Adrenal gland (tissue), 12 donors: ENCODE measurements around the gene GRIN2D. TPM values are rescaled to one million over a fixed set of nuclear protein-coding genes. Genes with fewer than 3 reads are reported as not detected.

Source experiments
- DNase-seq, 7 donors: peaks; one replicate each; pipeline ENCODE4 v3.0.0-alpha.2; 2019 to 2020
- H3K27ac ChIP-seq, 5 donors: fragments of 200-600 bp; sonication (generic) in 4 of 5; 1 replicate in 3 of 5; 2 replicates in 2 of 5; pipeline versions ENCODE4 v1.5.1 to v1.8.0; 2016 to 2020; ENCODE audit warnings: mild to moderate bottlenecking in 1 of 5
- H3K27me3 ChIP-seq: fragments of 200-600 bp; 2 replicates; pipeline ENCODE4 v1.8.0; 2021
- H3K36me3 ChIP-seq, 2 donors: fragments of 200-600 bp; replicated peaks in 1 of 2; 1 replicate in 1 of 2; 2 replicates in 1 of 2; pipeline versions ENCODE4 v1.5.1 to v1.8.0; 2018 to 2022
- H3K4me1 ChIP-seq, 2 donors: fragments of 200-600 bp; replicated peaks in 1 of 2; 1 replicate in 1 of 2; 2 replicates in 1 of 2; pipeline versions ENCODE4 v1.5.1 to v1.8.0; 2018 to 2021
- H3K4me3 ChIP-seq, 4 donors: fragments of 200-600 bp; sonication (generic) in 3 of 4; one replicate each; pipeline ENCODE4 v1.5.1; 2016 to 2018
- H3K9me3 ChIP-seq, 3 donors: fragments of 200-600 bp; sonication (generic) in 1 of 3; replicated peaks in 1 of 3; 1 replicate in 2 of 3; 2 replicates in 1 of 3; pipeline versions ENCODE4 v1.5.1 to v1.8.0; 2016 to 2021
- CTCF ChIP-seq, 6 experiments: fragments of 450-650 bp in 4 of 6; fragments of 200-600 bp in 2 of 6; sonication (generic) in 1 of 6; IDR thresholded peaks; 1 replicate in 5 of 6; 2 replicates in 1 of 6; pipeline versions ENCODE4 v1.5.1 to v1.8.0; 2016 to 2021; ENCODE audit warnings: antibody characterized with exemption in 6 of 6, mild to moderate bottlenecking in 2 of 6, moderate library complexity in 1 of 6
- POLR2A ChIP-seq, 2 donors: fragments of 450-650 bp; IDR thresholded peaks; one replicate each; pipeline ENCODE4 v1.6.1; 2017; ENCODE audit warnings: antibody characterized with exemption in 2 of 2, mild to moderate bottlenecking in 2 of 2, moderate library complexity in 1 of 2
- WGBS, 4 donors: extraction: QIAGEN DNeasy Blood & Tissue Kit in 2 of 4; methylation state at CpG; one replicate each; pipeline versions ENCODE4 v1.1.5 to v1.1.7; 2013 to 2017; 5-methylcytosine and 5-hydroxymethylcytosine counted together
- intact Hi-C, 2 donors: fragments of 100-400 bp; cut with DNase I; formaldehyde crosslinking; loops; one replicate each; pipeline versions ENCODE4 v1.14.1 to v1.15.0; 2022 to 2023
- polyA plus RNA-seq, 3 donors: library from polyadenylated mRNA; stranded (reverse); fragments of 200-250 nt in 2 of 3; fragments of 350-450 nt in 1 of 3; fragmentation: Illumina TruSeq in 1 of 3; extraction: RNeasy Lipid Tissue Mini Kit (QIAGEN cat#74804) in 1 of 3; gene quantifications; one replicate each; pipeline ENCODE4 v1.2.3, GENCODE V29; 2013 to 2014
- total RNA-seq, 9 donors: library from RNA; depleted of rRNA in 4 of 9; stranded (reverse); fragments of >200 nt in 4 of 9; fragments of 120-200 nt in 1 of 9; fragmentation: NEBNext Ultra II Directional in 1 of 9; extraction: Animal tissue kit (Norgen Biotek cat#: 25700) in 1 of 9; gene quantifications; one replicate each; pipeline versions ENCODE4 v1.1.0 to v1.2.4, GENCODE V29; 2013 to 2023
- donor health status: healthy with polysubstance abuse.
- donor health status: Bipolar disorder and iron deficiency.
- donor health status: DM: yes; HTN: yes; CAD: no.
- donor health status: DM: no; HTN: no; CAD: no.
- donor health status: DM: no; HTN: no; CAD: no.
- donor health status: DM: yes; HTN: yes; CAD: no.

The GRIN2D gene
- total and polyA plus RNA-seq, 12 donors: 0.11 to 1.8 (median 0.61) TPM

GRCh38 chr19:48405010-48405659 lies 11.7 kb downstream of the GRIN2D start:
- H3K36me3 ChIP-seq: no peaks in the 10 kb centered on the region
- TF ChIP-seq POLR2A (IDR thresholded peaks at IDR 0.05) (no peak), CTCF (IDR thresholded peaks at IDR 0.05) (no peak)
- no peak for DNase-seq
- WGBS, 4 donors: 88 to 91% (median 90%) methylated on average over 19 to 27 of the region's 27 CpGs
- intact Hi-C loops: no loop called here
- no peaks in the 10 kb centered on the region for H3K9me3 ChIP-seq
- H3K4me3 ChIP-seq: no peak overlapping the region
- H3K4me1 ChIP-seq: no peaks in the 10 kb centered on the region
- no peaks in the 10 kb centered on the region for H3K27me3 ChIP-seq
- H3K27ac ChIP-seq: no peak overlapping the region

GRCh38 chr19:48405850-48406249 lies 12.4 kb downstream of the GRIN2D start:
- intact Hi-C loops: no loop called here
- 71 to 82% (median 78%) methylated on average over 13 of the region's 13 CpGs for WGBS, 4 donors
- no peak for TF ChIP-seq POLR2A (IDR thresholded peaks at IDR 0.05)
- TF ChIP-seq CTCF (IDR thresholded peaks at IDR 0.05): no peak
- Histone ChIP-seq H3K4me3 (no peak overlapping the region), H3K27ac (no peak overlapping the region), H3K9me3 (no peaks in the 10 kb centered on the region), H3K4me1 (no peaks in the 10 kb centered on the region), H3K36me3 (no peaks in the 10 kb centered on the region), H3K27me3 (no peaks in the 10 kb centered on the region)
- DNase-seq: no peak

- 57 to 64% (median 60%) methylated on average over 7 to 24 of the region's 24 CpGs for WGBS, 4 donors
- Histone ChIP-seq H3K9me3 (no peaks in the 10 kb centered on the region), H3K27ac (no peak overlapping the region), H3K36me3 (no peaks in the 10 kb centered on the region), H3K27me3 (no peaks in the 10 kb centered on the region), H3K4me3 (no peak overlapping the region), H3K4me1 (peaks cover 0 to 3% of the 10 kb centered on the region in 2 donors)
- intact Hi-C loops: no loop called here
- TF ChIP-seq CTCF (IDR thresholded peaks at IDR 0.05) (no peak), POLR2A (IDR thresholded peaks at IDR 0.05) (no peak)
- no peak for DNase-seq
Measured at GRCh38 chr19:48413879-48414587, 20.6 kb downstream of the GRIN2D start.

- H3K9me3 ChIP-seq: no peaks in the 10 kb centered on the region
- peak; percentile 76 to 88 (median 81) for DNase-seq
- no peak overlapping the region for H3K27ac ChIP-seq
- H3K4me1 ChIP-seq: peaks cover 0 to 3% of the 10 kb centered on the region in 2 donors
- TF ChIP-seq CTCF (IDR thresholded peaks at IDR 0.05): no peak
- H3K27me3 ChIP-seq: no peaks in the 10 kb centered on the region
- H3K4me3 ChIP-seq: peak overlapping the region in 1 of 4 donors; percentile 23
- 13 to 27% (median 18%) methylated on average over 10 to 14 of the region's 14 CpGs for WGBS, 4 donors
- intact Hi-C loops: no loop called here
- no peaks in the 10 kb centered on the region for H3K36me3 ChIP-seq
Measured at GRCh38 chr19:48415395-48415794, 21.9 kb downstream of the GRIN2D start.
